AG09309 (cell line): ENCODE measurements around the gene PREX1.

Source experiments
- DNase-seq: peaks from one replicate; pipeline ENCODE4 v3.0.0-alpha.2; 2010; ENCODE audit warnings: low read depth
- H3K4me3 ChIP-seq: 2 replicates; pipeline ENCODE4 v1.5.1; 2011; ENCODE audit warnings: mild to moderate bottlenecking, low read depth, low read length, moderate library complexity; ENCODE audit not compliant: control insufficient read depth
- TF ChIP-seq, protein P1 (sequence below): IDR thresholded peaks from 2 replicates; pipeline ENCODE4 v1.5.1; 2011; ENCODE audit warnings: mild to moderate bottlenecking, low read depth, low read length, inconsistent platforms; ENCODE audit not compliant: insufficient read depth, control insufficient read depth; ENCODE audit errors: missing control alignments

The PREX1 gene

DNA sequence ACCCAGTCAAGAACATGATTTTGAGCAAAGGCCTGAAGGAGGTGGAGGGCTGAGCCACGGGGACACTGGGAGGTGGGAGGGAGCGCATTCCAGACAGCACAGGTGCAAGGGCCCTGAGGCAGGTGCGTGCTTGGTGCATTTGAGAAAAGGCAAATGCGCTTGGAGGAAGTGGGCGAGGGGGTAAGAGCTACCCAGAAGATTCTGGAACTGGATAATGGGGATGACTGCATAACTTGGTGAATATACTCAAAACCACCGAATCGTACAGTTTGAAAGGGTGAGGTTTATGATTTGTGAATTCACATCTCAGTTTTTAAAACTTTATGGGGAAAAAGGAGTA is 9.8 kb downstream of the PREX1 start:
- DNase-seq = no peak
- H3K4me3 ChIP-seq = no peak overlapping the region
- TF ChIP-seq, protein P1, sequence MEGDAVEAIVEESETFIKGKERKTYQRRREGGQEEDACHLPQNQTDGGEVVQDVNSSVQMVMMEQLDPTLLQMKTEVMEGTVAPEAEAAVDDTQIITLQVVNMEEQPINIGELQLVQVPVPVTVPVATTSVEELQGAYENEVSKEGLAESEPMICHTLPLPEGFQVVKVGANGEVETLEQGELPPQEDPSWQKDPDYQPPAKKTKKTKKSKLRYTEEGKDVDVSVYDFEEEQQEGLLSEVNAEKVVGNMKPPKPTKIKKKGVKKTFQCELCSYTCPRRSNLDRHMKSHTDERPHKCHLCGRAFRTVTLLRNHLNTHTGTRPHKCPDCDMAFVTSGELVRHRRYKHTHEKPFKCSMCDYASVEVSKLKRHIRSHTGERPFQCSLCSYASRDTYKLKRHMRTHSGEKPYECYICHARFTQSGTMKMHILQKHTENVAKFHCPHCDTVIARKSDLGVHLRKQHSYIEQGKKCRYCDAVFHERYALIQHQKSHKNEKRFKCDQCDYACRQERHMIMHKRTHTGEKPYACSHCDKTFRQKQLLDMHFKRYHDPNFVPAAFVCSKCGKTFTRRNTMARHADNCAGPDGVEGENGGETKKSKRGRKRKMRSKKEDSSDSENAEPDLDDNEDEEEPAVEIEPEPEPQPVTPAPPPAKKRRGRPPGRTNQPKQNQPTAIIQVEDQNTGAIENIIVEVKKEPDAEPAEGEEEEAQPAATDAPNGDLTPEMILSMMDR = no peak

DNA sequence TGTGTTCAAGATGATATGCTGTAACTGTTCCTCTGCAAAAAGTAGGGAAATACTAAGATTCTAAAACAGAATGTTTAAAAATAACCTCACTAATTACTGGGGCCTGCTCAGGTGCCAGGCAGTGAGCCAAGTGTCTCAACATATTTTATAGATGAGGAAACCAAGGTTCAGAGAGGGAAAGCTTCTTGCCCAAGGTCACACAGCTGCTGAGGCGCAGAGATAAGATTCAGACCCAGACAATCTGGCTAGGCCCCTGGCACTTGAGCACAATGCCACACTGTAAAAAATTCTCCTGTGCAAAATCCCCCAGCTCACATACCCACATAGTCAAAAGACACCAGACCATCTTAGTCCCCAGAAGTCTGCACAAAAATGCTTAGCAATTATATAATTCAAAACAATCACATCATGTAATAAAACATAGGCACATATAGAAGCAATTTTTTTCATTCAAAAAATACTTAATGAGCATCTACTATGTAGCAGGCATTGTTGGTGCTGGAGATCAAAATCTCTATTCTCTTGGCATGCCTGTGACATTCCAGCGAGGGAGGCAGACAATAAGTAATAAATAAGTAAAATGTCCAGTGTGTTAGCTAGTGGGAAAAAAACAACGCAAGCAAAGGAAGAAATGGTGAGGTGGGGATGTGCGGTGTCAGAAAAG is 10.3 kb downstream of the PREX1 start:
- TF ChIP-seq, protein P1 = no peak
- no peak overlapping the region for H3K4me3 ChIP-seq
- DNase-seq = no peak

DNA sequence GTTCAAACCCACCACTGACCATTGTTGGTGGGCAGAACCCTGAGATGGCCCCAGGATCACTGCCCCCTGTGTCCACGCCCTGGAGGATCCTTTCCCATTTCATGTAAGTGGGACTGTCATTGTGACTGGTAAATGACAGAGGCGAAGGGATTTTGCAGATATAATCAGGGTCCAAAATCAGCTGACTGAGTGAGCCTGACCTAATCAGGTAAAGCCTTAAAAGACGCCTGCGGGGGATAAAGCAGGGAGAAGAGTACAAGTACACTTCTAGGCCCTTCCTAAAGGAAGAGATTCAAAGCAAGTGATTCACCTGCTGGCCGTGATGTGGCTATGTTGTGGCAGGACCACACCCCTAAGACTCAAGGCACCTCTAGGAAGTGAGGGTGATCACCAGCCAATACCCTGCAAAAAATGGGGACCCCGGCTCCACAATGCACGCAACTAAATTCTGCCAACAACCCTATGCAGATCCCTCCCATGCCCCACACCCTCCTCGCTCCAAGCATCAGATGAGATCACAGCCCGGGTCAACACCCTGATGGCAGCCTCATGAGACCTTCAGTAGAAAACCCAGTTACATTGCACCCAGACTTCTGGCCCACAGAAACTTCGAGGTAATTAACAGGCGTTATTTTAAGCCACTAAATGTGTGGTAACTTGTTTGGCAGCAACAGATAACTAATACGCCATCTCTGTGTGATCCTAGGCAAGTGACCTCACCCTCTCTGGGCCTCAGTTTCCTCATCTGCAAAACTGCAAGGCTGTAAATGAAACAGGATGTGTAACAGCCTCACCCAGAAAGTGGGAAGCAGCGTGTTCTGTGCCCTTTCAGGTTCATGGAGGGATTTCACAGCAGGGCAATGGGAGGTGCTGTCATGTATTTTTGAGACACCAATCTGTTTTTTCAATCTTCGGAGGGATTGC is 11.3 kb downstream of the PREX1 start:
- TF ChIP-seq, protein P1 = no peak
- DNase-seq = no peak
- H3K4me3 ChIP-seq = no peak overlapping the region

DNA sequence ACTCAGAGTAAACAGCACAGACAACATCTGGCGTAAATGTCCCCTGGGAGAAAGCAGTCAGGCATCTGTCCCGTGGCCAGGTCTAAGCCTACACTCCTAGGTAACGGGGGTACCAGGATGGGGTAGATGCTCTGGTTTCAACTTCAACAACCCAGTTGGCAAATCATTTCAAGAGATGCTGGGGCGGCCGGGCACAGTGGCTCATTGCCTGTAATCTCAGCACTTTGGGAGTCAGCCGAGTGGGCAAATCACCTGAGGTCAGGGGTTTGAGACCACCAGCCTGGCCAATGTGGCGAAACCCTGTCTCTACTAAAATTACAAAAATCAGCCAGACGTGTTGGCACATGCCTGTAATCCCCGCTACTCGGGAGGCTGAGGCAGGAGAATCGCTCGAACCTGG is 12.3 kb downstream of the PREX1 start:
- no peak overlapping the region for H3K4me3 ChIP-seq
- TF ChIP-seq, protein P1 = no peak
- no peak for DNase-seq

DNA sequence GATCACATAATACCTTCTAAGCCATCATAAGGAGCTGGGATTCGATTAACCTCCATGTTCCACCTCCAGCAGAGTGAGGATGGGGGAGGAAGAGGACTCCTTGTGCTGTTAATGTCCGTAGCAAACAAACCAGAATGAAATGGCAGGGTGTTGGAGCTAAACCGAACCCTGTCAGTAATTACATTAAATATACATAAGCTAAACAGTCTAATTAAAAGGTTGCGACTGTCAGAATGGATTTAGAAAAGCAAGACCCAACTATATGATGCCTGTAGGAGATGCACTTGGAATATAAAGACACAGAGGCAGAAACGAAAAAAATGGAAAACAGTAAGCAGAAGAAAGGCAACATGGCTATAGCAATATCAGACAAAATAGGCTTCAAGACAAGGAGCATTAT is 13.2 kb downstream of the PREX1 start:
- H3K4me3 ChIP-seq = no peak overlapping the region
- no peak for DNase-seq
- TF ChIP-seq, protein P1 = no peak

DNA sequence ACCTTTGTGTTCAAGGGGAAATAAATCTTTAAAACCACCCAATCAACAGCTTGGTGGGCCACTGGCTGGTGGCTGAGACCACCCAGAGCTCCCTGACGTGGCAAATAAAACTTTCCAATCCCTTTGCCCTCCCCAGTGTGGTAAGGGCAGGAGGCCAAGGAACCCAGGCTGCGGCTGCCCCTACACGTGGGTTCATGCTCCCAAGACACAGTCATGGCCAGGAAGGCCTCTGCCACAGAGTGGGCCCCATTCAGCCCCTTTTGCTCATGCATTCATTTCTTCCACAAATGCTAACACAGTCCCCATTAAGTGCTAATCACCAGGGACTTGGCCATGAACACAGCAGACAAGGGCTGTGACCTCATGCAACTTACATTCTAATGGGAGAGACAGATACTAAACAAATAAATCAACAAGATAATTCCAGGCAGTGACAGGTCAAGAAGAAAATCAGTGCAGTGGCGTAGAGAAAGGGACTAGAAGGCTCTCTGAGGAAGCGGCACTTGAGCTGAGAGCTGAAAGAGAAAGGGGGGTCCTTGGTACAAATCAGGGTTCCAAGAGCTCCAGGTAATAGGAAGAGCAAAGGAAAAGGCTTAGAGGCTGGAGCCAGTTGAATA is 13.8 kb downstream of the PREX1 start:
- no peak overlapping the region for H3K4me3 ChIP-seq
- DNase-seq = no peak
- TF ChIP-seq, protein P1 = no peak
